NOMO-1 treated with dmso at 0.1 percent for 144 hours (cell line): ENCODE results near the gene PXYLP1.

Experiments
- DNase-seq: peaks from one replicate; lab custom pipeline; 2025; ENCODE audit not compliant: unreplicated experiment; lab: John Stamatoyannopoulos, UW

PXYLP1 gene

GRCh38 chr3:141228395-141228794 is 3.2 kb upstream of the PXYLP1 start:
- no peak for DNase-seq

- DNase-seq, result no peak
Observed at GRCh38 chr3:141229132-141229531, 2.5 kb upstream of the PXYLP1 start.

GRCh38 chr3:141230293-141230692 is 1.3 kb upstream of the PXYLP1 start:
- DNase-seq, result no peak

- no peak for DNase-seq
Observed at GRCh38 chr3:141231952-141232823, 563 bp downstream of the PXYLP1 start.

- no peak for DNase-seq
Observed at GRCh38 chr3:141233457-141234161, 2.0 kb downstream of the PXYLP1 start.

GRCh38 chr3:141234283-141234682 is 2.7 kb downstream of the PXYLP1 start:
- no peak for DNase-seq

GRCh38 chr3:141235661-141236171 is 4.1 kb downstream of the PXYLP1 start:
- DNase-seq, result no peak

- no peak for DNase-seq
Observed at GRCh38 chr3:141236361-141236760, 4.7 kb downstream of the PXYLP1 start.

GRCh38 chr3:141237701-141238521 is 6.3 kb downstream of the PXYLP1 start:
- no peak for DNase-seq

- no peak for DNase-seq
Observed at GRCh38 chr3:141239511-141240281, 8.1 kb downstream of the PXYLP1 start.

- no peak for DNase-seq
Observed at GRCh38 chr3:141240286-141240685, 8.7 kb downstream of the PXYLP1 start.

GRCh38 chr3:141240687-141241615 is 9.3 kb downstream of the PXYLP1 start:
- no peak for DNase-seq

GRCh38 chr3:141241616-141242376 is 10.2 kb downstream of the PXYLP1 start:
- no peak for DNase-seq

- DNase-seq, result no peak
Observed at GRCh38 chr3:141242377-141243092, 10.9 kb downstream of the PXYLP1 start.

GRCh38 chr3:141243271-141243707 is 11.7 kb downstream of the PXYLP1 start:
- DNase-seq, result no peak

GRCh38 chr3:141246224-141246957 is 14.8 kb downstream of the PXYLP1 start:
- no peak for DNase-seq

GRCh38 chr3:141246958-141247301 is 15.3 kb downstream of the PXYLP1 start:
- DNase-seq, result no peak
